Suppressor macrophage treated with lipopolysaccharide for 4 hours (primary cell): Measurements from ENCODE around the gene SMIM35.
"Not testable (repeated sequence)": the region's sequence is repeated elsewhere in the genome, so short reads cannot be mapped to it uniquely, and the experiment has no call there.

ENCODE experiments used
- DNase-seq: peaks from one replicate; pipeline ENCODE4 v3.0.0-alpha.2; 2020

Gene SMIM35

DNA sequence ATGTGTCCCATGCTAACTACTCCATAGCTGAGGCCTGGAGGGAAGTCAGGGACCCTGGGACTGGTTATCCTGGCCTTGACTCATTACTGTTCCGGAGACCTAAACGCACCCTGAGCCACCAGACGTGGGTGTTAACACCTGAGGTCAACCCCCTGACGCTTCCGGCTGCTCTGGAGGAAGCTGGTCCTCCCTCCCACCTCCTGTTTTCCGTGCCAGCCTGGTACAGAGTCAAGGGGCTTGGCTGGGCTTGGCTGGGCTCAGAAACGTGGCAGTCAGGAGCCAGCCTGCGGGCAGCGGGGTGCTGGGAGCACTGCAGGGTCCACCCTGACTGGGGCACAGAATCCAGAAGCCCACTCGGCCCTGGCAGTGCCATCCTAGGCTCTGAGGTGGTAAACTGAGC is 7.3 kb downstream of the SMIM35 start:
- DNase-seq: no peak

GRCh38 chr11:118078911-118079411 is 7.8 kb downstream of the SMIM35 start:
- no peak for DNase-seq

GRCh38 chr11:118076754-118077281 is 9.9 kb downstream of the SMIM35 start, which contains the start of gene TMPRSS4:
Gene TMPRSS4, plus strand, starts transcription at chr11:118077078. Its CDS starts 225 bp downstream, at chr11:118077303.
- no peak for DNase-seq

- no peak for DNase-seq
Observed at GRCh38 chr11:118074785-118075184, 12.0 kb downstream of the SMIM35 start.

DNA sequence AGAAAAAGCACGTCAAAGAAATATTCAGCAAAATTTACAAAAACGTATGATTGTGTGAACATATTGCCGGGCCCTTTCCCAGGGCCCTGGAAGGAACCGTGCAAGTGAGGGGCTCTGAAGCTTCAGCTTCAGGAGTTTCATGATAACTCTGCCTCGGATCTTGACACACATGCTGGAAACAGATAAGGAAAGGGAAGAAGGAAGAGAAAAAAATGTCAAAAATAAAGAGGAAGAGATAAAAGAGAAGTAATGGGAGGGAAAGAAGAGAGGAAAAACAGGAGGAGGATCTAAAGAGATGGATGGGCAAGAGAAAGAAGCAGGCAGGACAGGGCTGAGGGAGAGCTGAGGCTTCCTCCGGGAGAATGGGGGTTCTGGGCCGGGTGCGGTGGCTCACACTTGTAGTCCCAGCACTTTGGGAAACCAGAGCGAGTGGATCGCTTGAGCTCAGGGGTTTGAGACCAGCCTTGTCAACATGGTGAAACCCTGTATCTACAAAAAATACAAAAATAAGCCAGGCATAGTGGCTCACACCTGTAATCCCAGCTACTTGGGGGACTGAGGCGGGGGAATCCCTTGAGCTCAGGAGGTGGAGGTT is 12.6 kb downstream of the SMIM35 start:
- no peak for DNase-seq

GRCh38 chr11:118073554-118073953 is 13.2 kb downstream of the SMIM35 start:
- no peak for DNase-seq

GRCh38 chr11:118071416-118072030 is 15.2 kb downstream of the SMIM35 start:
- no peak for DNase-seq

DNA sequence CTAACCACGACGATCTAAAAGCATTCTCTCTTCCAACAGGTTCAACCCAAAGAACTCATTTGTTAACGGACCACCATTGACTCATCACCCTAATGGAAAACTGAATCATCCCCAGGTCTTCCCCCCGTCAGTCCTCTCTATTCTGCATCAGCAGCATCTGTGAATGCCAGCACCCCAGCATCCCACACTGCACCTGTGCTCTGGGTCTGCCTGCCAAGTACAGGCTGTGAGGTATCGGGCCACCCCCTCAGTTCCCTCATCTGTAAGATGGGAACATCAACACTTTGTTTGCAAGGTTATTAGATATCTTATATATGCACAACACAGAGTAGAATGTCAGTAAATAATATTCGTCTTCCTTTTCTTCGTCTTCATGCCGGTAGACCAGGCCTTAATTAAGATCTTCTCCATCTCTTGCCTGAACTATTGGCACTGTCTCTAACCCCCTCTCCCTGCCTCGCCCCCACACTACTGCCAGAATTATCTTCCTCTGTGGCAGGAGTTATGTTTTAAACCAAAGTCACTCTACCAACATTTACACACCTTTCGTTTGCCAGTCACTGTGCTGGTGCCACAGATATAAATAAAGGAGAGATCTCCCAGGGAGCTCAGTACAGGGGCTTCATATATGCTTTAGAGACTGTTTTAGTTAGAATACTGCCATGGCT is 17.7 kb downstream of the SMIM35 start:
- no peak for DNase-seq

- DNase-seq: no peak
Observed at GRCh38 chr11:118068206-118068944, 18.4 kb downstream of the SMIM35 start.

DNA sequence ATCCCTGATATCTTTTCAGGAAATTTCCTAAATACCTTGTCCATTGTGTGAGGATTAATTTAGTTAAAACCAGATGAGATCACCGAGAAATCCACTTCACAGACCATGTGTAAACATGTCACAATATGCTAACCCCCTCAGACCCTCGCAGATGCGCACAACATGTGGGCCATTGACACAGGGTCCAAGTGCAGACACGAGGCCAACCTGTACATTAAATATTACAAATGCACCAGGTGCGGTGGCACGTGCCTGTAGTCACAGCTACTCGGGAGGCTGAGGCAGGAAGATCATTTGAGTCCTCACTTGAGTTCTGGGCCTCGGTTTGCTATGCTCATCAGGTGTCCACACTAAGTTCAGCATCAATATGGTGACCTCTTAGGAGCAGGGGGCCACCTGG is 19.8 kb downstream of the SMIM35 start:
- DNase-seq: no peak

GRCh38 chr11:118065384-118065783 is 21.4 kb downstream of the SMIM35 start:
- DNase-seq: no peak

- no peak for DNase-seq
Observed at GRCh38 chr11:118064956-118065355, 21.8 kb downstream of the SMIM35 start.

GRCh38 chr11:118062631-118063030 is 24.1 kb downstream of the SMIM35 start:
- DNase-seq: not testable (repeated sequence)

GRCh38 chr11:118062181-118062580 is 24.6 kb downstream of the SMIM35 start:
- DNase-seq: not testable (repeated sequence)

DNA sequence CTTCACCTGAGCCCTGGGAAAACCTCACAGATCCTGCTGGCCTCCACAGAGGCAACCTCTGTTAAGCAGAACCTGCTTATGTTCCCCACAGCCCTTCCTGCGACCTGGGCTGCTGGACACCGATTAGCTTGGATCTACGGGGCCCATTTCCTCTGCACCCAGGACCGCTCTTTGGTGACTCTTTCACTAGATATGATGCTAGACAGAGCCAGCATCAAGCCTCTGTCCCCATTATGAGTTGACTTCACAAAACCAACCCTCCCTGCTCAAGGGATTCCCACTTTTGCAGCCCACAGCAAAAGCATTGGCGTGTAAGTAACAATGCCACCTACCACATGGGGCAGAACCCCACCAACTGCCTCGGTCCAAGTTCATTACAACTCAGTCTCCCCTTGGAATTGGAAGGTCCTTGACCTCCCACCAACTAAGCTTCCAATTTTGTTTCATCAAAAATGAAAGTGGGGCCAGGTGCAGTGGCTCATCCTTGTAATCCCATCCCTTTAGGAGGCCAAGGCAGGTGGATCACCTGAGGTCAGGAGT is 25.1 kb downstream of the SMIM35 start:
- DNase-seq: no peak

GRCh38 chr11:118060869-118061268 is 25.9 kb downstream of the SMIM35 start:
- peak; percentile 52 for DNase-seq

- DNase-seq: no peak
Observed at GRCh38 chr11:118060081-118060661, 26.6 kb downstream of the SMIM35 start.

- no peak for DNase-seq
Observed at GRCh38 chr11:118059246-118059940, 27.4 kb downstream of the SMIM35 start.

- peak; percentile 19 for DNase-seq
Observed at GRCh38 chr11:118058311-118059245, 28.2 kb downstream of the SMIM35 start.
